SK-N-MC (cell line): ENCODE measurements around the gene C19orf38.
"Not testable (repeated sequence)": the region's sequence is repeated elsewhere in the genome, so short reads cannot be mapped to it uniquely, and the experiment has no call there.

Experiments
- DNase-seq: peaks from one replicate; pipeline ENCODE4 v3.0.0-alpha.2; 2011; ENCODE audit warnings: low read depth, low spot score
- H3K27ac ChIP-seq: fragments of 200-600 bp; sonication (generic); 2 replicates; pipeline ENCODE4 v1.5.1; 2016; ENCODE audit warnings: mixed run types
- H3K36me3 ChIP-seq: fragments of 200-600 bp; sonication (generic); 2 replicates; pipeline ENCODE4 v1.6.1; 2017; ENCODE audit warnings: antibody characterized with exemption, low read length, mixed read lengths; ENCODE audit not compliant: insufficient read depth
- H3K4me3 ChIP-seq: fragments of 200-600 bp; sonication (generic); 2 replicates; pipeline ENCODE4 v1.5.1; 2016
- H3K9ac ChIP-seq: fragments of 200-600 bp; sonication (generic); 2 replicates; pipeline ENCODE4 v1.8.0; 2017; ENCODE audit warnings: mixed run types, mixed read lengths; ENCODE audit not compliant: insufficient read length
- H3K9me3 ChIP-seq: fragments of 200-600 bp; sonication (generic); 2 replicates; pipeline ENCODE4 v1.6.1; 2017; ENCODE audit warnings: low read depth, mild to moderate bottlenecking, antibody characterized with exemption, low read length, moderate library complexity, mixed read lengths
- EZH2 ChIP-seq: fragments of 200-600 bp; sonication (generic); IDR thresholded peaks from one replicate; pipeline ENCODE4 v1.6.1; 2017; ENCODE audit warnings: antibody characterized with exemption
- FOXP2 ChIP-seq: optimal IDR thresholded peaks from 2 replicates; pipeline ENCODE3; 2011; ENCODE audit warnings: mild to moderate bottlenecking, moderate library complexity; ENCODE audit not compliant: insufficient read depth; ENCODE audit errors: extremely low read length, control extremely low read depth
- POLR2AphosphoS5 ChIP-seq: IDR thresholded peaks from 2 replicates; pipeline ENCODE4 v1.6.1; 2012; ENCODE audit warnings: mild to moderate bottlenecking, low read depth, low read length, borderline replicate concordance

Gene C19orf38

DNA sequence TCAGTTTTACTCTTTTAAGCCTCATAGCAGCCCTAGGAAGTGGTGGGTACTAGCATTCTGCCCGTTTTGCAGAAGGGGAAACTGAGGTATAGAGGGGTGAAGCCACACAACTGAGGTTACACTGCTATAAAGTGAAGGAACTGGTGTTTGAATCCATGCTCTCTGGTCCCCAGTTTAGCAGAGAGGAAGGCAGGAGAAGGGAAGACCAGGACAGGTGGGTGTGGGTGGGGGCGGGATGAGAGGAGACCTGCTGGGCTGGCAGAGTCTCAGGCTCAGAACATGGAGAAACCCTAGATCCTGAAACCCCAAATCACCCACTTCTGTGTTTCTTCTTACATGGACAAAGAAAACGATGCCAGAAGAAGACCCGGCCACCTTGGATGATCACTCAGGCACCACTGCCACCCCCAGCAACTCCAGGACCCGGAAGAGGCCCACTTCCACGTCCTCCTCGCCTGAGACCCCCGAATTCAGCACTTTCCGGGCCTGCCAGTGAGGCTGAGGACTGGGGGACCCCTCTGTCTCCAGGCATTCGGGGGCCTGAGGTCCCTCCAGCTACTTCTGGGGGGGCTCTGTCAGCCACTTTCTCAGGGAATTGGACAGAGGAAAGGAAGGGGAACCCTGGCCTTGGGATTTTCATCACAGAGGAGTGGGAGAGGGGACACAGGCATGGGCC, 20.8 kb downstream of the C19orf38 start:
- Histone ChIP-seq H3K4me3 (no peak overlapping the region), H3K9ac (no peak overlapping the region), H3K9me3 (no peaks in the 10 kb centered on the region), H3K36me3 (no peaks in the 10 kb centered on the region), H3K27ac (no peak overlapping the region)
- no peak for TF ChIP-seq POLR2AphosphoS5
- no peak for TF ChIP-seq FOXP2
- no peak for TF ChIP-seq EZH2
- DNase-seq: no peak

GRCh38 chr19:10869872-10870311, 21.7 kb downstream of the C19orf38 start:
- H3K4me3 ChIP-seq: not testable (repeated sequence)

DNA sequence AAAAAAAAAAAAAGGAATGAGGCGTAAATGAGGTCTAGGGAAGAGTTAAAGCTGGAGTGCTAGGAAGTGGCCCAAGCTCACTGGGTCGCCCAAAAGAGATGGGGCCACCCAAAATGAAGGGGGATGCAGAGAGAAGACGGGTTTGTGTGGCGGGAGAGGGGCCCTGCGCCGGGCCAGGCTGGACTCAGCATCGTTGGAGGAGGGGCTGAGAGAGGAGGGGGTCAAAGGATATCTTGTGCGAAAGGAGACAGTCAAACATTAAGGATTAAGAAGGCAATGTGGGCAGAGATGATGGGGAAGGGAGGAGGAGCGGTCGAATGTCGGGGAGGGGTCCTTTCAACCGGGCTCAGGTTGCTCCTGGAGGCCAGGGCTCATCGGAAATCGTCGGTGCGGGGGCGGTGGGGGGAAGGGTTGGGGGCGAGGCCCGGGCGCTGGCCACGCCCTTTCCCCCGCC, 22.3 kb downstream of the C19orf38 start:
- no peak for DNase-seq
- Histone ChIP-seq H3K27ac (peak overlapping the region; percentile 66; the same call in 1 of the 2 replicates), H3K9ac (peak overlapping the region; percentile 27), H3K36me3 (no peaks in the 10 kb centered on the region), H3K9me3 (no peaks in the 10 kb centered on the region), H3K4me3 (peak overlapping the region; percentile 77)
- peak; percentile 57; the same call in 1 of the 2 replicates for TF ChIP-seq POLR2AphosphoS5
- no peak for TF ChIP-seq FOXP2

More at GRCh38 chr19:10869872-10870311, 21.7 kb downstream of the C19orf38 start:
- H3K9me3 ChIP-seq, H3K27ac ChIP-seq, DNase-seq, H3K9ac ChIP-seq, H3K36me3 ChIP-seq: not testable (repeated sequence)

- peak within 1 kb of the TSS; percentile 93 for H3K9ac ChIP-seq
- TF ChIP-seq EZH2: no peak
- peak; percentile 60 for TF ChIP-seq FOXP2
- H3K27ac ChIP-seq: peak within 1 kb of the TSS; percentile 86
- H3K4me3 ChIP-seq: peak within 1 kb of the TSS; percentile 89
- no peaks in the 10 kb centered on the region for H3K9me3 ChIP-seq
- no peaks in the 10 kb centered on the region for H3K36me3 ChIP-seq
- peak; percentile 78 for DNase-seq
Measured at GRCh38 chr19:10870955-10871603, 22.9 kb downstream of the C19orf38 start, which contains the start of gene CARM1. Gene CARM1 (plus strand): TSS chr19:10871553. CDS start chr19:10871703, 150 bp downstream.

DNA sequence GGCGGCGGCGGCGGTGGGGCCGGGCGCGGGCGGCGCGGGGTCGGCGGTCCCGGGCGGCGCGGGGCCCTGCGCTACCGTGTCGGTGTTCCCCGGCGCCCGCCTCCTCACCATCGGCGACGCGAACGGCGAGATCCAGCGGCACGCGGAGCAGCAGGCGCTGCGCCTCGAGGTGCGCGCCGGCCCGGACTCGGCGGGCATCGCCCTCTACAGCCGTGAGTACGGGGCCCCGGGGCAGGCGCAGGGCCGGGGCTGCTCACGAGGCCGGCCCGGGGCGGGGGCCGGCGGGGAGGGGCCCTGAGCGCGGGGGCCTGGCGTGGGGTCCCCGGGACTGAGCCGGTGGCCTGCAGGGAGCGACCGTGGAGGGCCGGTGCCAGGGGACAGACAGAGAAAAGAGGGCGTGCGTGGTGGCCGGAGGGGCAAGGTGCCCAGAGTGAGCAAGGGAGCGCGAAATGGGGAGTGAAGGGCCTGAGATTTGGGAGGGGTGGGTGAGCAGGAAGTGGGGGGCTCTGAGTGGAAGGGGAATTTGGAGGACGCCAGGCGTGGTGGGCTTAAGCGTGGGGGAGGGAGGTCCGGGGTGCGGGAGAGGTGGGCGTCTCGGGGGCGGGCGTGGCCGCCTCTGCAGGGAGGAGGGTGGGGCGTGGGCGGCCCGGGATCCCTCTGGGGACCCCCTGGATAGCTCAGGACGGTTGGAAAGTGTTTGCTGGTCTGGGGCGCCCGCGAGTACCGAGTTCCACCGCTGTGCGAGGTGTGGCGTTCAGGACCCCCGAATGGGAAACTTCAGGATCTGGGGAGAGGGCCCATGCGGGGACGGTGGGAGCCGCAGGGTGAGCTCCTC, 23.7 kb downstream of the C19orf38 start:
- DNase-seq: no peak
- TF ChIP-seq POLR2AphosphoS5 (peak; percentile 47; the same call in 1 of the 2 replicates), EZH2 (no peak), FOXP2 (no peak)
- Histone ChIP-seq H3K27ac (peak overlapping the region; percentile 86), H3K4me3 (peak overlapping the region; percentile 89), H3K36me3 (no peaks in the 10 kb centered on the region), H3K9ac (peak overlapping the region; percentile 93), H3K9me3 (no peaks in the 10 kb centered on the region)

DNA sequence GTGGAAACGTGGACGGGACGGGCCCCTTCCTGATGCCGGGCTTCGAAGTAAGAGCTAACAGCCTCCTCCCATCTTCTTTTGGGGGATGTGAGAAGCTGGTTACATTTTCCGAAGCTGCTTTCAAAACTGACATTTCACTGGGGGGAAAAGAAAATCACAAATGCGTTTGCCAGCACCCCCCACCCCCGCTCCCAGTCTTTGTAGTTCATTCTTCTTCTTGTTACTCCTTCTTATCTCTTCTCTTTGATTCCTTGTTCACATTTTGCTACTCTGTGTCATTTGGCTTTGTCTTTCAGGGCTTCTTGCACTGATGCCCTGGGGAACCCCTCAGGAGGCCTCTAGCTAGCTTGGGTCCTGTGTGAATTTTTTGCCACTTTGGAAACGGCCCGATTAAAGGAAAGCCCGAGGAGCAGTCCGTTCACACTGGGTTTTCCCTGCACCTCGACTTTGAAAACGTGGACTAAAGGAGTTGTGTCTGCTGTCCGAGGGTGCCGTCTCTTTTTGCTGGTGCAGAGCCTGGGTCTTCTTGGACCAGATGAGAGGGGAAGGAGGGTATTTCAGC, 24.4 kb downstream of the C19orf38 start:
- DNase-seq: no peak

DNA sequence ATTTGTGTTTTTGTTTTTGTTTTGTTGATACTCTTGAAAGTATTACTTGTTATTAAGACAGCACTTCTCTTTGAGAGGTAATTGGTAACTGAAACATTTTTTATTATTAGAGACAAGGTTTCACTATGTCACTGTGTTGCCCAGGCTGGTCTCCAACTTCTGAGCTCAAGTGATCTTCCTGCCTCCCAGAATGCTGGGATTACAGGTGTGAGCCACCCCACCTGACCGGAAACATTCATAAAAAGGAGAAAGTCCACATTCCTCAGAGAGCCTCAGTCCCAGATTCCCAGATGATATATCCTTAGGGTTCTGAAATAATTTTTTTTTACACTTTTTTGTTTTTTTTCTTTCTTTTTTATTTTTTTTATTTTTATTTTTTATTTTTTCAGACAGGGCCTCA, 25.8 kb downstream of the C19orf38 start:
- Histone ChIP-seq H3K27ac (0 out of 2 replicates have a peak overlapping the region, but pooled peaks have one; percentile 46), H3K4me3 (no peak overlapping the region), H3K36me3 (no peaks in the 10 kb centered on the region), H3K9me3 (no peaks in the 10 kb centered on the region), H3K9ac (no peak overlapping the region)
- DNase-seq: no peak
- no peak for TF ChIP-seq FOXP2
- no peak for TF ChIP-seq EZH2
- TF ChIP-seq POLR2AphosphoS5: no peak

More for the DNA sequence above, 24.4 kb downstream of the C19orf38 start:
- H3K36me3 ChIP-seq: no peaks in the 10 kb centered on the region
- H3K9me3 ChIP-seq: no peaks in the 10 kb centered on the region
- H3K9ac ChIP-seq: peak overlapping the region; percentile 93
- H3K27ac ChIP-seq: peak overlapping the region; percentile 86
- H3K4me3 ChIP-seq: peak overlapping the region; percentile 89
- TF ChIP-seq EZH2 (no peak), FOXP2 (no peak), POLR2AphosphoS5 (no peak)
